Breast epithelium (tissue), 3 donors: ENCODE results near the gene F2RL3.

ENCODE experiments used
- POLR2A ChIP-seq: fragments of 450-650 bp; IDR thresholded peaks from one replicate; pipeline ENCODE4 v1.6.1; 2016; ENCODE audit warnings: antibody characterized with exemption, mild to moderate bottlenecking, moderate library complexity
- POLR2AphosphoS5 ChIP-seq, 3 donors: sonication (generic); formaldehyde crosslinking; IDR thresholded peaks; one replicate each; pipeline ENCODE4 v1.6.1; 2017; ENCODE audit warnings: antibody characterized with exemption in 3 of 3
- TF ChIP-seq, protein P1 (sequence below), 3 donors: fragments of 450-650 bp; IDR thresholded peaks; one replicate each; pipeline ENCODE4 v1.5.1; 2016 to 2017; ENCODE audit warnings: antibody characterized with exemption in 3 of 3, mild to moderate bottlenecking in 3 of 3, moderate library complexity in 3 of 3

DNA sequence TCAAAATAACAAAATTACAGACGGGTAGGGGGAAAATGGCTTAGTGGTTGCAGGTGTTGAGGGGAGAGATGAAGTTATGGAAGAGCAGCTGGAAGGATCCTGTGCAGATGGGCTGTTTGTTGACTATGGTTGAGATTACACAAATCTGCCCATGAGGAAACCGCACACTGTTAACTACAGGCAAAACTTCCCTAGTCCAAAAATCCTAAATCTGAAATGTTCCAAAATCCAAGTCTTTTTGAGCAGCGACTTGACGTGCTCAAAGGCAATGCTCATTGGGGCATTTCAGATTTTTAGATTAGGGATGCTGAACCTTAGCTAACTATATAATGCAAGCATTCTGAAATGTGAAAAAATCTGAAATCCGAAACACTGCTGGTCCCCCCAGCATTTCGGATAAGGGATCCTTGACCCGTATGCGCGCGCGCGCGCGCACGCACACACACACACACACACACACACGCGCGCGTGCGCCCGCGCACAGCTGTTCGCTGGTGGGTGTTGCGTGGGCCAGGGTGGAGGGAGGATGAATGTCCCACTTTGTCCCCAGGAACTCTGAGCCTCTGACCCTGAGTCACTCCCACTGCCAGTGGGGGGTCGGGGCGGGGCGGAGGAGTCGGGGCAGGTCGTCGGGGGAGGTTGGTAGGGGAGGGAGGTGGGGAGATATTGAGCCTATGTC, 6.8 kb downstream of the F2RL3 start:
- TF ChIP-seq, protein P1, sequence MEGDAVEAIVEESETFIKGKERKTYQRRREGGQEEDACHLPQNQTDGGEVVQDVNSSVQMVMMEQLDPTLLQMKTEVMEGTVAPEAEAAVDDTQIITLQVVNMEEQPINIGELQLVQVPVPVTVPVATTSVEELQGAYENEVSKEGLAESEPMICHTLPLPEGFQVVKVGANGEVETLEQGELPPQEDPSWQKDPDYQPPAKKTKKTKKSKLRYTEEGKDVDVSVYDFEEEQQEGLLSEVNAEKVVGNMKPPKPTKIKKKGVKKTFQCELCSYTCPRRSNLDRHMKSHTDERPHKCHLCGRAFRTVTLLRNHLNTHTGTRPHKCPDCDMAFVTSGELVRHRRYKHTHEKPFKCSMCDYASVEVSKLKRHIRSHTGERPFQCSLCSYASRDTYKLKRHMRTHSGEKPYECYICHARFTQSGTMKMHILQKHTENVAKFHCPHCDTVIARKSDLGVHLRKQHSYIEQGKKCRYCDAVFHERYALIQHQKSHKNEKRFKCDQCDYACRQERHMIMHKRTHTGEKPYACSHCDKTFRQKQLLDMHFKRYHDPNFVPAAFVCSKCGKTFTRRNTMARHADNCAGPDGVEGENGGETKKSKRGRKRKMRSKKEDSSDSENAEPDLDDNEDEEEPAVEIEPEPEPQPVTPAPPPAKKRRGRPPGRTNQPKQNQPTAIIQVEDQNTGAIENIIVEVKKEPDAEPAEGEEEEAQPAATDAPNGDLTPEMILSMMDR (IDR thresholded peaks at IDR 0.05): no peak
- no peak for TF ChIP-seq POLR2A
- no peak for TF ChIP-seq POLR2AphosphoS5 (IDR thresholded peaks at IDR 0.05)
